ENCODE measurements around the gene SLC6A5. TPM values are rescaled to one million over a fixed set of nuclear protein-coding genes. Genes with fewer than 3 reads are reported as not detected.

The SLC6A5 gene
- total RNA-seq, 1 experiment from 2014 or later, result not detected

DNA sequence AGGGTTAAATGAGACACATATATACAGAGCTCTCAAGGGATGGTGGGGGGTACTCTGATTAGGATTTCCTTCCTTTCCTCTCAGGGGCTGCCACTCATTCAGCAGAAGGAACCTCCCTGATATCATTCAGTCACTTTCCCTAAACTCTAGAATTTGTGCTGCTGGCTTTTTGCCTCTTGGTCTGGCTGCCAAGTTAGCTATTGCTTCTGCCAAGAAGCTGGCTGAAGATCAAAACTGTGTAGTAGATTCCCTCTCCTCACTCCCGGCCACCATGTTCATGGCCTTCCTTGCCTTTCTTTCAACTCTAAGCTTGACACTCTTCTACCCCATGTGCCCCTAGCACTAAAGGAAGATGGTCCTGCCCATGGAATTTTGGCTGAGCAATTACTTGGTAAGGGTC is 18.7 kb downstream of the SLC6A5 start:
- H3K27me3 ChIP-seq (ENCODE audit: insufficient read depth, low read length), result no peaks in the 10 kb centered on the region
- H2BK12ac ChIP-seq (ENCODE audit: insufficient read length, low read depth, low read length), result no peak overlapping the region
- WGBS (ENCODE audit: extremely low coverage, insufficient read length, low lambda C conversion rate), result no CpG with 5 or more reads among the region's 1 CpG
- no peak overlapping the region for H3K18ac ChIP-seq (ENCODE audit: insufficient read length, low read depth, low read length)
- Mint-ChIP-seq H3K27me3 (ENCODE audit: low read depth) (peaks cover 5% of the 10 kb centered on the region; the same call in 1 of the 2 replicates), H3K27ac (no peak overlapping the region), H3K4me1 (peaks cover 25 to 26% of the 10 kb centered on the region in 2 experiments), H3K9me3 (no peaks in the 10 kb centered on the region), H3K4me3 (no peak overlapping the region), H3K36me3 (ENCODE audit: insufficient read depth in 1 of 3, low read depth in 3 of 3) (no peaks in the 10 kb centered on the region)
- H2AK5ac ChIP-seq (ENCODE audit: insufficient read length, low read length), result no peak overlapping the region
- no peaks in the 10 kb centered on the region for H3K9me3 ChIP-seq (ENCODE audit: control insufficient read depth, low read depth, low read length)
- no peak overlapping the region for H2BK5ac ChIP-seq (ENCODE audit: insufficient read length, low read length)
- H2BK120ac ChIP-seq (ENCODE audit: low read depth, low read length, poor library complexity, severe bottlenecking), result no peak overlapping the region
- H3K4ac ChIP-seq (ENCODE audit: low read depth, low read length), result no peak overlapping the region
- no peaks in the 10 kb centered on the region for H3K23me2 ChIP-seq (ENCODE audit: insufficient read length, low read depth, low read length, poor library complexity, severe bottlenecking)
- no peak overlapping the region for H3K23ac ChIP-seq (ENCODE audit: insufficient read length, low read depth, low read length)
- H3T11ph ChIP-seq (ENCODE audit: low read length), result no peak overlapping the region
- no peak overlapping the region for H4K8ac ChIP-seq (replicated peaks; ENCODE audit: insufficient read length, low read depth, low read length)
- no peak overlapping the region for H3K14ac ChIP-seq (ENCODE audit: insufficient read depth, low read length)
- no peak overlapping the region for H3K9ac ChIP-seq (ENCODE audit: extremely low read depth, insufficient read length, low read length)
- H2BK20ac ChIP-seq (ENCODE audit: low read depth, low read length, poor library complexity, severe bottlenecking), result no peak overlapping the region
- no peak overlapping the region for H4K91ac ChIP-seq (ENCODE audit: insufficient read length, low read depth, low read length)
- no peak for TF ChIP-seq CTCF (conservative IDR thresholded peaks at IDR 0.05)
- no peak overlapping the region for H2BK15ac ChIP-seq (ENCODE audit: low read depth, low read length)
- H3K4me2 ChIP-seq (ENCODE audit: insufficient read depth, insufficient read length, low read length), result no peak overlapping the region
- no peaks in the 10 kb centered on the region for H3K79me2 ChIP-seq (ENCODE audit: insufficient read depth, low read length)
- no peak overlapping the region for H3K56ac ChIP-seq (ENCODE audit: insufficient read length, low read depth, low read length)
- no peak overlapping the region for H4K5ac ChIP-seq (ENCODE audit: insufficient read length, low read depth, low read length)
- no peak for DNase-seq
- peaks cover 12% of the 10 kb centered on the region; the same call in 1 of the 2 replicates for H3K4me1 ChIP-seq (ENCODE audit: insufficient read depth, low read length)
- H2AFZ ChIP-seq (ENCODE audit: low read length), result no peak overlapping the region
- H3K79me1 ChIP-seq (ENCODE audit: insufficient read depth, low read depth, low read length, poor library complexity, severe bottlenecking), result no peaks in the 10 kb centered on the region
- H4K20me1 ChIP-seq (ENCODE audit: control insufficient read depth, insufficient read depth, insufficient read length), result no peaks in the 10 kb centered on the region
- no peak overlapping the region for H3K27ac ChIP-seq (ENCODE audit: insufficient read length, low read depth, low read length)

Measured in H9 (cell line).